Stimulated activated naive CD4-positive, alpha-beta T cell (primary cell): ENCODE data around the gene KCTD4.
"Not testable (repeated sequence)": the region's sequence is repeated elsewhere in the genome, so short reads cannot be mapped to it uniquely, and the experiment has no call there.

Experiments
- DNase-seq, 6 experiments: peaks; one replicate each; lab custom pipeline; 2025; lab: John Stamatoyannopoulos, UW

The KCTD4 gene

DNA sequence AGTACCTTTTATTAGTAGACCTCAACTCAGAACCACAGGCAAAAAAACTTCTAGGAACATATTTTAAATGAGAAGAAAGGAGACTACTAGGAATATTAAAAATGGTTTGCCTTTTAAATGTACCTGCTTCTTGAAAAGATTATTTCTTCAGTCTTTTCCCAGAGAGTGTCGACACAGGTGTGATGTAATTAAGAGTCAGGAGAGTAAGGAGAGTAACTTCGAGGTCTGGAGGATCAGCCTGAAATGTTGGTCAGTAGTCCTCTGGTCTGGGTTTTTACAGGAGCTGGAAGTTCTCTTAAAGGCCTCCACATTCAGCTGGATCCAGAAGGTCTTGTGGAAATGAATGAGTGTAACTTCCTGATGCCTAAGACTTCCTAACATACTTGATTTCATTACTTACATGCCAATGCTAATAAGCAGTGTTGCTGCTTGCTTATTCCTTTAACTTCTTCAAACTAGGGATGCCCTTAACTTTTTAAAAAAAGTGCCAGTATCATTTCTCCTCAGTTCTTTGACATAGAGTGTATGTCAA, at the start of gene KCTD4:
TSS of gene KCTD4 (minus strand) at position 345 of the 532 bp plus-strand sequence. CDS start 6,478 bp downstream, outside the sequence.
- no peak for DNase-seq

GRCh38 chr13:45249662-45250061, 48.8 kb upstream of the KCTD4 start:
- no peak for DNase-seq

GRCh38 chr13:45244736-45245135, 43.9 kb upstream of the KCTD4 start:
- DNase-seq: not testable (repeated sequence)

GRCh38 chr13:45243077-45243476, 42.2 kb upstream of the KCTD4 start:
- no peak for DNase-seq

DNA sequence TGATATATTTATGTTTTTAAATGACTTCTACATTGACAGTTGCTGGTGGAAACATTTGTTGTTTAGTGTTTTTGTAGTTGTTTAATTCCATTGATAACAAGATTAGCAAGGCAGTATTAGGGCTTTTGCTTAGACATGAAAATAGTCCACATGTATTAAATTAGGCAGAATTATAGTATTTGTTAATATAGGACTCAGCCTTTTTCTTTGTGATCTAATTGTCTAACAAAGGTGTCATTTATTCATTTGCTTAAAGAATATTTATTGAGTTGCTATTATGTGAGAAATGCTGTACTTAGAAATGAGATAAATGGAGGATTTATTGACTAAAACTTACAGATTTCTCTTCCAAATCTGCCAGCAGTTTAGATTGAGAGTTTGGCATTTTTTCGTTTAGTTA, 41.7 kb upstream of the KCTD4 start:
- no peak for DNase-seq

- no peak for DNase-seq
Observed at GRCh38 chr13:45242070-45242469, 41.2 kb upstream of the KCTD4 start.

DNA sequence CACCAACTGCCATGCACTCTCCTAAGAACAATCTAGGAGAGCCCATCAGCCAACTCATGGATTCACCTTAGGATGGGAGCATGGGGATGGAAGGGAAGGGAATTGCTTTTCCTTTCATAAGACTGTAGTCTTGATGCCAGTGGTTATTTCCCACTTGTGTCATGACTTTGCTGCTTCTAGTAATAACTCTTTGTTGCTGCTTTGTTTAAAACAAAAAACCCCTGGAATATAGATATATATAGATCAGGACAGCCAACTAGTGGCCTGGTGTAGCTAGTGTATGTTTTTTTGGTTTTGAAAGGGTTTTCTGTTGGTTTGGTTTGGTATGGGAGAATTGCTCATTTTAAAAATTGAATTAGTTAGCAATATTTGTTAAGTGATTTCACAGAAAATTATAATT, 39.3 kb upstream of the KCTD4 start:
- DNase-seq: no peak

DNA sequence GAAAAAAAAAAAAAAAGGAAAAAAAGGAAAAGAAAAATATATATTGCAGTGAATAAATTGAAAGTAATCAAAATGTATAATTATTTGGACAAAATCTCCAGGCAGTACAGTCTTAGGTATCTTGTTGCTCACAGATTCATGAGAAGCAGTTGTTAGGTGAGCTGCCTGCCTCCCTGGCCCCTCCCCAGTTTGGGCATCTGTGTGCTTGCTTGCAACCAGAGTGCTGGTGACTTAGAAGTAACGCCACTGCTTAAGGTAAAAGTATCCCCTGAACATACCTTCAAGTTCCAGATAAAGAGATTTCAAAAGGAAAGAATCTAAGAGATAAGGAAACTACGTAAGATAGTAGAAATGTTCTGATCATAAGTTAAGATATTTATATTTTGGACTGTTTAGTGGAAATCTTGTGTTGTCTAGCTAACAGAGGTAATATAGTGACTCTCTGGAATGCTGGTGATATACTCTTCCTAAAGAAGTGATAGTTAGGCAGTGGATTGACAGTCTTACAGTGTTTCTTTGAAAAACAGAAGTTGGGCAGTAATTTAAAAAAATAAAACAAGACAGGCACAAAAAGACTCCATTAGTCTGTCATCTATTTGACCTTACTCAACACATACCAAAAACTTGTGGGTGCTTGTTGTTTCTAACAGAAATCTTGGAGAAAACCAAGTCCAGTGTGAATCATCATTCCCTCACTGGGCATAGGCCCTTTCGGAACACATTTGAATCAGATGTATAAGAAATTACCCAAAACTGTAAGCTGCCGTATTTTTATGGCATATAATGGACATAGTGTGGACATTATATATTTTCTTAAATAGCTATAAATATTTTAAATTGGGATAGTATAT, 38.3 kb upstream of the KCTD4 start:
- DNase-seq: no peak

GRCh38 chr13:45232591-45232990, 31.7 kb upstream of the KCTD4 start:
- no peak for DNase-seq

- no peak for DNase-seq
Observed at GRCh38 chr13:45231722-45232121, 30.9 kb upstream of the KCTD4 start.

- no peak for DNase-seq
Observed at GRCh38 chr13:45231305-45231704, 30.5 kb upstream of the KCTD4 start.

- DNase-seq: no peak
Observed at GRCh38 chr13:45229172-45229571, 28.3 kb upstream of the KCTD4 start.

GRCh38 chr13:45228002-45228401, 27.2 kb upstream of the KCTD4 start:
- DNase-seq: no peak

DNA sequence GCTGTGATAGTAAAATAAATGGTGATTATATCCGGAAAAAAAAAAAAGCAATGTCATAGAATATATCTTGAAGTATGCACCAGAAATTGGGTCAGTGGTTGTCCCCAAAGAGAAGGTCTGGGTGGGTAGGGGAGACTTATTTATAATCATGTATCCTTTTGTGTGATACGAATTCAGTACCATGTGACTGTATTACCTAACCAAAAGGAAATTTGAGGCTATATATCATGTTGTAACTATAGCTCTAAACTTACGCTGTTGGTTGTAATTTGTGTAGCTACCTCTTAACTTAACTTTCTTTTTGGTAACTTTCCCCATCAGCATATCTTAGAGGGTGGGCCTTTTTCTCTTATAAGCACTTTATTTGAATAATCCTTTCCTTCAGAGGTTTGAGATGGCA, 25.2 kb upstream of the KCTD4 start:
- no peak for DNase-seq

DNA sequence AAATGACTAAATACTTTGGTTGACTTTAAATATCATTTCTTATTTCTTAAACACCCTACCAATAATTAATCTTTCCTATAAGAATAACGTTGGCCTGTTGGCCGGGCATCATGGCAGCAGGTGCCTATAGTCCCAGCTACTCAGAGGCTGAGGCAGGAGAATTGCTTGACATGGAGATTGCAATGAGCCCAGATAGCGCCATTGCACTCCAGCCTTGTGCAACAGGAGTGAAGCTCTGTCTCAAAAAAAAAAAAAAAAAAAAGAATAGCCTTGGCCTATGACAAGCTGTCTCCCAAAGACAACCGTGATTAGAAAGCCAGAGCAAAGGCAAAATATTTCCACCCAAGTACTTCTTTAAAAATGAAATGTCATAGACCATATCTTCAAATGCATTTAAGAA, 24.5 kb upstream of the KCTD4 start:
- DNase-seq: no peak

GRCh38 chr13:45224176-45224575, 23.3 kb upstream of the KCTD4 start:
- no peak for DNase-seq

- no peak for DNase-seq
Observed at GRCh38 chr13:45222919-45223318, 22.1 kb upstream of the KCTD4 start.

- no peak for DNase-seq
Observed at GRCh38 chr13:45222516-45222915, 21.7 kb upstream of the KCTD4 start.

GRCh38 chr13:45220403-45220802, 19.6 kb upstream of the KCTD4 start:
- DNase-seq: no peak

GRCh38 chr13:45219938-45220375, 19.1 kb upstream of the KCTD4 start:
- no peak for DNase-seq

- no peak for DNase-seq
Observed at GRCh38 chr13:45219123-45219891, 18.5 kb upstream of the KCTD4 start.

- no peak for DNase-seq
Observed at GRCh38 chr13:45218689-45219088, 17.8 kb upstream of the KCTD4 start.

GRCh38 chr13:45216193-45216592, 15.3 kb upstream of the KCTD4 start:
- DNase-seq: no peak
